Central memory CD4-positive, alpha-beta T cell (primary cell): ENCODE measurements around the gene HS6ST3.
"Not testable (repeated sequence)": the region's sequence is repeated elsewhere in the genome, so short reads cannot be mapped to it uniquely, and the experiment has no call there.

ENCODE experiments used
- DNase-seq: peaks from one replicate; pipeline ENCODE4 v3.0.0; 2022

Gene HS6ST3

GRCh38 chr13:96749825-96750224, 659.9 kb downstream of the HS6ST3 start:
- no peak for DNase-seq

- no peak for DNase-seq
Observed at GRCh38 chr13:96751089-96751488, 661.2 kb downstream of the HS6ST3 start.

DNA sequence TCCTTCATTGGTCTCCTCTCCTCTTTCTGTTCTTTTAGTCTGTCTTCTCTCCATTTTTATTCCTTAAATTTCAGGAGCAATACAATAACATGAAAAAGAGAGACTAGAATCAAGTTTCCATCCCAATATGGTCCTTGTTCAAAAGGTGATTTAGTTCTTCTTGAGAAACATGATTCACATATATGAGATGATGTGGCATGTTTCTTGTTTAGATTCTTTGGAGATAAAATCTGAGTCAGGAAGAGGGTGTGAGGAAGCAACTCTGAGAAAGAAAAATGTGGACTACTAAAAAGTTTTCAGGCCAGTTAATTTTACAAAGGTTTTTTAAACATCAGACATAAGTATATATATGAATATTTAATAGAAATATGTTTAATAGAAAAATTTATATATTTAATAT, 673.0 kb downstream of the HS6ST3 start:
- DNase-seq = no peak

- no peak for DNase-seq
Observed at GRCh38 chr13:96766306-96766705, 676.4 kb downstream of the HS6ST3 start.

DNA sequence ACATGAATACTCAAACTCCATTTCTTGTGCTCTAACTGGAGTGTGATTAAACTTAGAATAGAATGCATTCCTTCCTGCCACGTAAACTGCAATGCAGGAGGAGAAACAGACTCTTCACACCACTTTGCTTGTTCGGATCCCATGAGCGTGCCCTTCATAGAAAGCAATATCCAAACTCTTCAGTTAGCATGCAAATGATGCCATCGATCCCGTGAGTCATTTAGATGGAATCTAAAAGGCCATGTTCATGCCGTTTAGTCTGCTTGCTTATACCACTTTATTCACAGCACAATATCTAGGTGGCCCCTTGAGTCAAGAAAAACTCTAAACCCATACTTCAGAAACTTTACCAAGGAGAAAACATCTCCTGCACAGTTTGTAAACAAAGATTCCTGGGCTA, 678.6 kb downstream of the HS6ST3 start:
- DNase-seq = no peak

GRCh38 chr13:96769874-96770273, 680.0 kb downstream of the HS6ST3 start:
- no peak for DNase-seq

- DNase-seq = no peak
Observed at GRCh38 chr13:96771486-96772367, 681.8 kb downstream of the HS6ST3 start.

- no peak for DNase-seq
Observed at GRCh38 chr13:96772426-96772825, 682.5 kb downstream of the HS6ST3 start.

GRCh38 chr13:96778302-96778701, 688.4 kb downstream of the HS6ST3 start:
- not testable (repeated sequence) for DNase-seq

- DNase-seq = no peak
Observed at GRCh38 chr13:96779691-96780090, 689.8 kb downstream of the HS6ST3 start.

- no peak for DNase-seq
Observed at GRCh38 chr13:96780105-96780504, 690.2 kb downstream of the HS6ST3 start.

- DNase-seq = no peak
Observed at GRCh38 chr13:96781141-96781540, 691.2 kb downstream of the HS6ST3 start.

DNA sequence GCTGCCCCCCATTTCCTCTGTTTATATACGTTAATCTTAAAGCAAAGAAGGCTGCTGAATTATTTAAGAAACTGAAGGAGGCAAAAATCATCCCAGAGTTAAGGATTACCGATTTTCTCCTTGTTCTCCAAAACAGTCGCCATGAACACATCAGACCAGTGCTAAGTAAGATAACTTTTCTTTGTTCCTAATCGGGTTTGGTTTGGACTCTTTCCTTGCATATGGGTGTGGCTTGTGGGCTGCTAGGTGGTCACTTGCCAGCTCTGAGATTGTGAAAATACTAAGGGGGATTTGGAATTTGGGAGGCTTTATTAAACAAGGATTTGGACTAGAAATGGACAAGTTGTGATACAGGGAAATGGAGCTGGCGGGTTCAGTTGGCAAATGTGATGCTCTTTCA, 692.3 kb downstream of the HS6ST3 start:
- DNase-seq = no peak

GRCh38 chr13:96783057-96783456, 693.1 kb downstream of the HS6ST3 start:
- no peak for DNase-seq

- DNase-seq = no peak
Observed at GRCh38 chr13:96783511-96783910, 693.6 kb downstream of the HS6ST3 start.

DNA sequence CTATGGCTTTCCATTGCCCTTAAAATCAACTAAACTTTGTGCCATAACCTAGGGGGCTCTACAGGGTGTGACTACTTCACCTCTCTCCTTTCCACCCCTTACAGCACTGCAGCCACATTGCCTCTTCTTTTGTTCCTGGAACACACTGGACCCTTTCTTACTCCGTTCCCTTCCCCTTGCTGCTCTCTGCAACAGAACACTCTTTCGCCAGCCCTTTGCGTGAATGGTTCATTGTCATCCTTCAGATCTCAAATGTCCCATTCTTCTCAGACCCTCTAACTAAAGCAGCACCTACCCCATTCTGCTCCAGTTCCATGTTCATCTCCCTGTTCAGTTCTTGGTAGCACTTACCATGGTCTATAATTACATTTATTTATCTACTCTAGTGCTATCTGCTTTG, 696.1 kb downstream of the HS6ST3 start:
- DNase-seq = no peak

- DNase-seq = no peak
Observed at GRCh38 chr13:96792188-96792587, 702.3 kb downstream of the HS6ST3 start.

DNA sequence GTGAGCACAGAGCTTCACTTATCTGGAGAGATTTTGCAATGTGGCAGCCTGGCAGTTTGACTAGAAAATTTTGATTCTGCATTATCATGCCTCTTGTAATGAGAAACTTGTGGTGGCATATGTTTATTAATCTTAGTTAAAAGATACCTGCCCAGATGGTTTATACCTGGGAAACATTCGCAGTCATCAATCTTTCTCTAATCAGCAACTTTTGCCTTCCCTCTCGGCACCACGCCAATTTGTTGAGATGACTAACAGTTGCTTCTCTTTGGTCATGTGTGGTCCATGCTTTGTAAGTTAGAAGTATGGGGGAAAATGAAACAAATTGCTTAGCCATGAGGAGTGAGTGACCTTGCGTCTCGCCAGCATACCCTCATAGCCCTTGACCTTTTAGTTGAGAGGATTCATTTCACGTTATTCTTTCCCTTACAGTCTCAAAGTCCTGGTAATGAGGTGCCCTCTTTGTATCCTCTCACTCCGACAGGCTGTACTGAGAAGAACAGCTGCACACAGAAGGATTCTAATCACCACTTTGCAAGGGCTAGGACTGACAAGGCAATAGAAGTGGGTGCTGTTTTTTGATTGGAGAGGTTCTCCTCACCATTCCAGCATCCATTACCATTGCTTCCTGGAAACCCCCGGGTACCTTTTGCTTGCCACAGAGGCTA, 703.0 kb downstream of the HS6ST3 start:
- DNase-seq = no peak

DNA sequence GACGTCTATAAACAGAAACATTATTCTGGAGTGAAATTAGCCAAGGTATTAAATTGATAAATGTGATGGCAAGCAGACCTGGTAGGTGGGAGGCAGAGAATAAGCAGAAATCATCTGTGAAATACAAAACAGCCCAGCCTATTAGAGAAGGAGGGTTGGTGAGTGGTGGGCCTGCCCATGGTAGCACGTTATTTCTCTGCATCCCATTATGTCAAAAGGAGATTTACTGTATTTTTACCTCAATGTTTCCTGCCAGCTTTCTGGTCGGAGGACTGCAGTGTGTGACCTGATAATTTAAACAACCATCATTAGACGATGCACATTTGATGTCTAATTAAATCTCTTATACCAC, 703.5 kb downstream of the HS6ST3 start:
- DNase-seq = no peak

GRCh38 chr13:96794669-96795068, 704.8 kb downstream of the HS6ST3 start:
- no peak for DNase-seq

GRCh38 chr13:96795670-96796069, 705.8 kb downstream of the HS6ST3 start:
- no peak for DNase-seq

- no peak for DNase-seq
Observed at GRCh38 chr13:96796091-96796633, 706.3 kb downstream of the HS6ST3 start.

GRCh38 chr13:96797136-96797535, 707.2 kb downstream of the HS6ST3 start:
- no peak for DNase-seq

- no peak for DNase-seq
Observed at GRCh38 chr13:96803456-96804100, 713.7 kb downstream of the HS6ST3 start.
